OCI-LY3 (cell line): ENCODE results near the gene HDGF.

Experiments used
- CTCF ChIP-seq: fragments of 200-600, 300-600 bp; sonication (generic); IDR thresholded peaks from 2 replicates; pipeline ENCODE4 v1.5.1; 2014; ENCODE audit warnings: antibody characterized with exemption, low read length, low read depth
- EZH2phosphoT487 ChIP-seq: fragments of 200-600 bp; shearing (Covaris generic); IDR thresholded peaks from 2 replicates; pipeline ENCODE4 v1.6.1; 2018; ENCODE audit warnings: antibody characterized with exemption, mixed run types, low read depth

DNA sequence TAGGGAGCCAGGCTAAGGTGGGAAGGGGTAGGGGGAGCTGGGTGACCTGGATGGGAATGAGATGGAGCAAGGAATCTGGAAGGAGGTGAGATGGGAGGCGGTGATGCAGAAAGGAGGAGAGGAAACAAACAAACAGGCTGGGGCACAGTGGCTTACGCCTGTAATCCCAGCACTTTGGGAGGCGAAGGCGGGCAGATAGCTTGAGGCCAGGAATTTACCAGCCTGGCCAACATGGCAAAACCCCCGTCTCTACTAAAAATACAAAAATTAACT lies 56.8 kb downstream of the HDGF start:
- TF ChIP-seq CTCF (no peak), EZH2phosphoT487 (no peak)
